ENCODE results near the gene DAZAP1. TPM values are rescaled to one million over a fixed set of nuclear protein-coding genes. Genes with fewer than 3 reads are reported as not detected.
A peak's percentile ranks its signal among the peaks of the same experiment; 100 is the strongest.

DAZAP1 gene
- total RNA-seq, 1 donor: 61.7 TPM

DNA sequence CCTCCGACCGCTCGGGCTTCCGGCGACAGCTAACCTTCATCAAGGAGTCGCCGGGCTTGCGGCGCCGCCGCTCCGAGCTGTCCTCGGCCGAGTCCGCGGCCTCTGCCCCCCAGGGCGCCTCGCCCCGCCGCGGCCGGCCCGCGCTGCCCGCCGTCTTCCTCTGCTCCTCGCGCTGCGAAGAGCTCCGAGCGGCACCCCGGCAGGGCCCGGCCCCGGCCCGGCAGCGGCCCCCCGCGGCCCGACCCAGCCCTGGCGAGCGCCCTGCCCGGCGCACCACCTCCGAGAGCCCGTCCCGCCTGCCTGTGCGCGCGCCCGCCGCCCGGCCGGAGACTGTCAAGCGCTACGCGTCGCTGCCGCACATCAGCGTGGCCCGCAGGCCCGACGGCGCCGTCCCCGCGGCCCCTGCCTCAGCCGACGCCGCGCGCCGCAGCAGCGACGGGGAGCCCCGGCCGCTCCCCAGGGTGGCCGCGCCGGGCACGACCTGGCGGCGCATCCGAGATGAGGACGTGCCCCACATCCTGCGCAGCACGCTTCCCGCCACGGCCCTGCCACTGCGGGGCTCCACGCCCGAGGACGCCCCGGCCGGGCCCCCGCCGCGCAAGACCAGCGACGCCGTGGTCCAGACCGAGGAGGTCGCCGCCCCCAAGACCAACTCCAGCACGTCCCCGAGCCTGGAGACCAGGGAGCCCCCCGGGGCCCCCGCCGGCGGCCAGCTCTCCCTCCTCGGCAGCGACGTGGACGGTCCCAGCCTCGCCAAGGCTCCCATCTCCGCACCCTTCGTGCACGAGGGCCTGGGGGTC lies 62.1 kb downstream of the DAZAP1 start:
- DNase-seq (ENCODE audit: low read depth): peak; percentile 14

GRCh38 chr19:1470055-1470304 lies 62.6 kb downstream of the DAZAP1 start:
- peak overlapping the region; percentile 49 for H3K4me3 ChIP-seq (ENCODE audit: low read depth, low read length)
- TF ChIP-seq, protein P1, sequence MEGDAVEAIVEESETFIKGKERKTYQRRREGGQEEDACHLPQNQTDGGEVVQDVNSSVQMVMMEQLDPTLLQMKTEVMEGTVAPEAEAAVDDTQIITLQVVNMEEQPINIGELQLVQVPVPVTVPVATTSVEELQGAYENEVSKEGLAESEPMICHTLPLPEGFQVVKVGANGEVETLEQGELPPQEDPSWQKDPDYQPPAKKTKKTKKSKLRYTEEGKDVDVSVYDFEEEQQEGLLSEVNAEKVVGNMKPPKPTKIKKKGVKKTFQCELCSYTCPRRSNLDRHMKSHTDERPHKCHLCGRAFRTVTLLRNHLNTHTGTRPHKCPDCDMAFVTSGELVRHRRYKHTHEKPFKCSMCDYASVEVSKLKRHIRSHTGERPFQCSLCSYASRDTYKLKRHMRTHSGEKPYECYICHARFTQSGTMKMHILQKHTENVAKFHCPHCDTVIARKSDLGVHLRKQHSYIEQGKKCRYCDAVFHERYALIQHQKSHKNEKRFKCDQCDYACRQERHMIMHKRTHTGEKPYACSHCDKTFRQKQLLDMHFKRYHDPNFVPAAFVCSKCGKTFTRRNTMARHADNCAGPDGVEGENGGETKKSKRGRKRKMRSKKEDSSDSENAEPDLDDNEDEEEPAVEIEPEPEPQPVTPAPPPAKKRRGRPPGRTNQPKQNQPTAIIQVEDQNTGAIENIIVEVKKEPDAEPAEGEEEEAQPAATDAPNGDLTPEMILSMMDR (IDR thresholded peaks at IDR 0.05; ENCODE audit: insufficient read depth, low read depth, low read length): no peak
- no peak for DNase-seq (ENCODE audit: low read depth)

More for the DNA sequence above, 62.1 kb downstream of the DAZAP1 start:
- TF ChIP-seq, protein P1 (IDR thresholded peaks at IDR 0.05; ENCODE audit: insufficient read depth, low read depth, low read length): no peak
- peak overlapping the region; percentile 49 for H3K4me3 ChIP-seq (ENCODE audit: low read depth, low read length)

DNA sequence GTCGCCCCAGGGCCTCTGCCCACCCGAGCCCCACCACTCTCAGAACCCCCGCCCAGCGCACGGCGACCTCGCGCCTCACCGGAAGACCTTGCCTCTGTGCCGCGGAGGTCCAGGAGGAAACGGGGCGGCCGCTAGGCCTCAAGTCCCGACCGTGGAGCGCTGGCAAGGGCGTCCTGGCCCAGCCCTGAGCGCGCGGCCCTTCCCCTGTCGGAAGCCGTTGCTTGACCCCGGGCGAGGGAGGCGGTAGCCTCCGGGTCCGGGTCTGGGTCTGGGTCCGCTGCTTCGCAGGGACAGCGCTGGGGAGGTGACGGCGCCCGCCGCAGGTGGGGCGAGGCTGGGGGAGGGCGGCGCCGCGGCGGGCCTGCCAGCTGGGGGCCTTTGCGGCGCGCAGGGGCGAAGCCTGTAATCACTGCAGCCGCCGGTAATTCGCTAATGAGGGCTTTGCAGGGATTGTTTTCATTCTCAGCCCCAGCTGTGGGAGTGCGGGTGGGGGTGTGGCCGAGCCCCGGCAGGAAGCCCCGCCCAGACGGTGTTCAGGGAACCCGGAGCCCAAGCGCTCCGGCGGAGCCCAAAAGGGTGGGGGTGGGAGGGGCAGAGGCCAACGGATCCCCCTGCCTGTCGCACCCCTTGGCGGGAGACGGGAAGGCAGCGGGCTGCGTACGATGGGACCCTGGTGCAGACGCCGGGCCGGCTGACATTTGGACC lies 63.1 kb downstream of the DAZAP1 start:
- TF ChIP-seq, protein P1 (IDR thresholded peaks at IDR 0.05; ENCODE audit: insufficient read depth, low read depth, low read length): no peak
- DNase-seq (ENCODE audit: low read depth): peak; percentile 51
- peak overlapping the region; percentile 49 for H3K4me3 ChIP-seq (ENCODE audit: low read depth, low read length)

- TF ChIP-seq, protein P1 (IDR thresholded peaks at IDR 0.05; ENCODE audit: insufficient read depth, low read depth, low read length): no peak
- peak overlapping the region; percentile 49 for H3K4me3 ChIP-seq (ENCODE audit: low read depth, low read length)
- peak; percentile 16 for DNase-seq (ENCODE audit: low read depth)
Observed at GRCh38 chr19:1471010-1471514, 63.7 kb downstream of the DAZAP1 start.

DNA sequence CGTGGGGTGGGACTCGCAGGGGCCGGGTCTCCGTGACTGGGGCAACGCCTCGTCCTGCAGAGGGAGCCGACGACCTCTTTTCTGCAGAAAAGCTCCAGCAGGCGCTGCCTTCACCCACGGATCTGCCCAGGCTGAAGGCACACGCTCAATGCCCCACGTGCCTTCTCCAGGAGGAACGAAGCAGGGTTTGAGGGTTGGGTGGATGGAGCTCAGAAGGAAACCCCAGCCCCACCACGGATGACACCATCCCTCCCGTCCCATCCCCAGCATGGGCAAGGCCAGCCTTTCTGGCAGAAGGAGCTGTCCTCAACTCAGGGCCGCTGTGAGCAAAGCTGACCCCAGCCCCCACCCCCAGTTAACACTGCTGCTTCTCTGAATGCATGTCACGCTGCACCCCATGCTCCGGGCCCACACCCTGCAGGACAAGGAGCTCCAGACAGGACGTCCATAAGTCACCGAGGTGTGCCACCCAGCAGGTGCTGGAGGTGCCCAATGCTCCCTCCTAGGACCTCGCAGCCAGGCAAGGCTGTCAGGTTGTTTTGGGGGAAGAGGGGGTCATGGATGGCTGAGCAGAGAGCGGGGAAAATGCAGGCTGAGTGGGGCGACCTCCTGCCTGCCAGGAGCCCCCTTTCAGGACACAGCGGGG lies 64.3 kb downstream of the DAZAP1 start:
- DNase-seq (ENCODE audit: low read depth): no peak
- H3K4me3 ChIP-seq (ENCODE audit: low read depth, low read length): no peak overlapping the region
- TF ChIP-seq, protein P1 (IDR thresholded peaks at IDR 0.05; ENCODE audit: insufficient read depth, low read depth, low read length): no peak

GRCh38 chr19:1472231-1473084 lies 65.1 kb downstream of the DAZAP1 start:
- TF ChIP-seq, protein P1 (IDR thresholded peaks at IDR 0.05; ENCODE audit: insufficient read depth, low read depth, low read length): no peak
- DNase-seq (ENCODE audit: low read depth): no peak
- no peak overlapping the region for H3K4me3 ChIP-seq (ENCODE audit: low read depth, low read length)
